K562 (cell line): ENCODE data around the gene BST1. TPM values are rescaled to one million over a fixed set of nuclear protein-coding genes. Genes with fewer than 3 reads are reported as not detected.
A peak's percentile ranks its signal among the peaks of the same experiment; 100 is the strongest.

ENCODE experiments used
- BDP1 ChIP-seq: IDR thresholded peaks from 3 replicates; pipeline ENCODE4 v1.6.1; 2011; ENCODE audit not compliant: insufficient read length, insufficient read depth
- NCOA2 ChIP-seq, 2 experiments: fragments of 450-650 bp; IDR thresholded peaks; 2 replicates each; pipeline ENCODE4 v1.6.1; 2018; ENCODE audit warnings: mild to moderate bottlenecking in 2 of 2, moderate library complexity in 1 of 2; ENCODE audit not compliant: partially characterized antibody in 2 of 2
- NR4A1 ChIP-seq, 2 experiments: fragments of 250-450 bp in 1 of 2; fragments of 450-650 bp in 1 of 2; sonication (Bioruptor Pico) in 1 of 2; IDR thresholded peaks; 2 replicates each; pipeline versions ENCODE4 v1.4.0 to v1.6.1; 2016 to 2020; ENCODE audit warnings: mild to moderate bottlenecking in 2 of 2, missing compliant biosample characterization in 1 of 2, missing genetic modification characterization in 1 of 2, moderate library complexity in 1 of 2
- RUNX1 ChIP-seq: sonication (generic); IDR thresholded peaks from 2 replicates; pipeline ENCODE4 v1.6.1; 2016; ENCODE audit warnings: antibody characterized with exemption, low read depth
- SMAD2 ChIP-seq: fragments of 150-350 bp; IDR thresholded peaks from 2 replicates; pipeline ENCODE4 v1.6.1; 2014; ENCODE audit warnings: low read depth, mild to moderate bottlenecking, low read length
- ZNF217 ChIP-seq: sonication (generic); formaldehyde crosslinking; IDR thresholded peaks from 2 replicates; pipeline ENCODE4 v1.8.0; 2022; ENCODE audit warnings: mild to moderate bottlenecking, missing genetic modification reagents
- polyA plus RNA-seq, 8 experiments: library from polyadenylated mRNA; depleted of rRNA in 4 of 8; stranded (reverse) in 5 of 8; unstranded in 3 of 8; fragments of >200 nt; fragmentation: Nextera tagmentation in 2 of 8; fragmentation: Illumina TruSeq in 1 of 8; extraction: Ambion mirVana in 2 of 8; extraction: Trizol in 1 of 8; gene quantifications; 2 replicates each; pipeline versions ENCODE4 v1.2.1 to v1.2.3, GENCODE V29; 2011 to 2014; ENCODE audit warnings: inconsistent platforms in 1 of 8, missing spikeins in 1 of 8
- total RNA-seq, 7 experiments: library from RNA; depleted of rRNA in 6 of 7; stranded (reverse); fragments of >200 nt in 6 of 7; fragmentation: Illumina TruSeq in 2 of 7; extraction: Trizol in 2 of 7; gene quantifications; 2 replicates each; pipeline versions ENCODE4 v1.2.1 to v1.2.3, GENCODE V29; 2011 to 2021; ENCODE audit warnings: low replicate concordance in 1 of 7
- TF ChIP-seq, protein P1 (sequence below): fragments of 250-450 bp; sonication (Bioruptor Pico); IDR thresholded peaks from 2 replicates; pipeline ENCODE4 v1.8.0; 2022; ENCODE audit warnings: inconsistent platforms, mild to moderate bottlenecking, moderate library complexity, borderline replicate concordance
- TF ChIP-seq, protein P2 (sequence below): fragments of 250-450 bp; sonication (Bioruptor Pico); IDR thresholded peaks from 2 replicates; pipeline ENCODE4 v1.5.0; 2021; ENCODE audit warnings: mild to moderate bottlenecking, borderline replicate concordance
- TF ChIP-seq, protein P3 (sequence below): sonication (generic); formaldehyde crosslinking; IDR thresholded peaks from 2 replicates; pipeline ENCODE4 v1.4.0; 2020; ENCODE audit warnings: mild to moderate bottlenecking, missing genetic modification reagents
- TF ChIP-seq, protein P4 (sequence below): sonication (generic); formaldehyde crosslinking; IDR thresholded peaks from 2 replicates; pipeline ENCODE4 v1.8.0; 2022; ENCODE audit warnings: mild to moderate bottlenecking, missing genetic modification reagents
- TF ChIP-seq, protein P5 (sequence below): sonication (generic); formaldehyde crosslinking; IDR thresholded peaks from 2 replicates; pipeline ENCODE4 v1.8.1; 2023; ENCODE audit warnings: mild to moderate bottlenecking, missing genetic modification reagents
- TF ChIP-seq, protein P6 (sequence below): IDR thresholded peaks from 2 replicates; pipeline ENCODE4 v1.6.1; 2016; ENCODE audit warnings: missing genetic modification characterization, missing compliant biosample characterization

The BST1 gene
- total and polyA plus RNA-seq, 9 of the 15 experiments (the other 6 are each of a cell fraction or from before 2014, with no cell fraction given) = 0.04 to 0.38 (median 0.07) TPM; not detected in 6

DNA sequence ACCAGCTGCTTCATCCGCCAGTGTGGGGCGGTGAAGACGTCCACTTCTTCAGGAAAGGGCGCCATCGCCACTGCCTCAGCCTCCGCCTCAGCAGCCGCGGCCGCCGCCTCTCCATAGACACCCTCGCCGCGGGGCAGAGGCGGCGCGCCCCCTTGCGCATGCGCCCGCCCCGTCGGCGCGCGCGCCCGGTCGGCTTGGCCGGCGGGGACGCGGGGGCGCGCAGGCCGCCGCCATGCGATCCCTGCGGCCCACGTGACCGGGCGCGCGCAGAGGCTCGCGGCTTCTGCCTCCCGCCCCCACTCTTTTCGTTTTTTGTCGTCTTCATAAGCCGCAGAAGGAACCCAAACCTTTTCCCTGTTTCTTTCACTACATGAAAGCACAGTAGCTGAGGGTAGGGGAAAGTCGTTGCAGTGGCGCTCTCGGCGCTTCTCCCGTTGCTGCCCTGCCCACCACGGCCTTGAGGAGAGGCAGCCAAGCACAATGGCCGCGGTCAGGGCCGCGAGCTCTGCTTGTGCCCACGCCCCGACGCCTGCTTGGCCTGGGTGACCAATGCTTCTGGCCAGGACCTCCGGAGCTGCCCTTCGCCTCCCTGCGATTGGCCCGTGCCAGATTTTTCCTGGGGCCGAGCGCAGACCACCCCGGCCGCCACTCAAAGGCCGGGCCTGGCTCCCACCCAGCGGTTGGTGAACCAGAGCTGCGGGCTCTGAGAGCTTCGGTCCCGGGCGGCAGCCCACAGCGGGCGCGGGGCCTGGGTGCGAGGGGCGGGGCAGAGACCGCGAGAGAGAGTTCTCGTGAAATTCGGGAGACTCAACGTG lies 47.4 kb upstream of the BST1 start, which contains the start of gene FBXL5 (continued):
- TF ChIP-seq, protein P1, sequence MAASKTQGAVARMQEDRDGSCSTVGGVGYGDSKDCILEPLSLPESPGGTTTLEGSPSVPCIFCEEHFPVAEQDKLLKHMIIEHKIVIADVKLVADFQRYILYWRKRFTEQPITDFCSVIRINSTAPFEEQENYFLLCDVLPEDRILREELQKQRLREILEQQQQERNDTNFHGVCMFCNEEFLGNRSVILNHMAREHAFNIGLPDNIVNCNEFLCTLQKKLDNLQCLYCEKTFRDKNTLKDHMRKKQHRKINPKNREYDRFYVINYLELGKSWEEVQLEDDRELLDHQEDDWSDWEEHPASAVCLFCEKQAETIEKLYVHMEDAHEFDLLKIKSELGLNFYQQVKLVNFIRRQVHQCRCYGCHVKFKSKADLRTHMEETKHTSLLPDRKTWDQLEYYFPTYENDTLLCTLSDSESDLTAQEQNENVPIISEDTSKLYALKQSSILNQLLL (CRISPR knock-in tag) = no peak
- TF ChIP-seq BDP1 (no peak), SMAD2 (no peak), ZNF217 (CRISPR knock-in tag) (no peak), NR4A1 (CRISPR knock-in tag; IDR thresholded peaks at IDR 0.05) (peak; percentile 79; the same call in 1 of the 2 replicates), NR4A1 (tag; IDR thresholded peaks at IDR 0.05) (peak; percentile 88), RUNX1 (no peak), NCOA2 (IDR thresholded peaks at IDR 0.05; ENCODE audit: partially characterized antibody in 2 of 2) (no peak)
- TF ChIP-seq, protein P2, sequence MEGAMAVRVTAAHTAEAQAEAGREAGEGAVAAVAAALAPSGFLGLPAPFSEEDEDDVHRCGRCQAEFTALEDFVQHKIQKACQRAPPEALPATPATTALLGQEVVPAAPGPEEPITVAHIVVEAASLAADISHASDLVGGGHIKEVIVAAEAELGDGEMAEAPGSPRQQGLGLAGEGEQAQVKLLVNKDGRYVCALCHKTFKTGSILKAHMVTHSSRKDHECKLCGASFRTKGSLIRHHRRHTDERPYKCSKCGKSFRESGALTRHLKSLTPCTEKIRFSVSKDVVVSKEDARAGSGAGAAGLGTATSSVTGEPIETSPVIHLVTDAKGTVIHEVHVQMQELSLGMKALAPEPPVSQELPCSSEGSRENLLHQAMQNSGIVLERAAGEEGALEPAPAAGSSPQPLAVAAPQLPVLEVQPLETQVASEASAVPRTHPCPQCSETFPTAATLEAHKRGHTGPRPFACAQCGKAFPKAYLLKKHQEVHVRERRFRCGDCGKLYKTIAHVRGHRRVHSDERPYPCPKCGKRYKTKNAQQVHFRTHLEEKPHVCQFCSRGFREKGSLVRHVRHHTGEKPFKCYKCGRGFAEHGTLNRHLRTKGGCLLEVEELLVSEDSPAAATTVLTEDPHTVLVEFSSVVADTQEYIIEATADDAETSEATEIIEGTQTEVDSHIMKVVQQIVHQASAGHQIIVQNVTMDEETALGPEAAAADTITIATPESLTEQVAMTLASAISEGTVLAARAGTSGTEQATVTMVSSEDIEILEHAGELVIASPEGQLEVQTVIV (CRISPR knock-in tag) = no peak
- TF ChIP-seq, protein P3, sequence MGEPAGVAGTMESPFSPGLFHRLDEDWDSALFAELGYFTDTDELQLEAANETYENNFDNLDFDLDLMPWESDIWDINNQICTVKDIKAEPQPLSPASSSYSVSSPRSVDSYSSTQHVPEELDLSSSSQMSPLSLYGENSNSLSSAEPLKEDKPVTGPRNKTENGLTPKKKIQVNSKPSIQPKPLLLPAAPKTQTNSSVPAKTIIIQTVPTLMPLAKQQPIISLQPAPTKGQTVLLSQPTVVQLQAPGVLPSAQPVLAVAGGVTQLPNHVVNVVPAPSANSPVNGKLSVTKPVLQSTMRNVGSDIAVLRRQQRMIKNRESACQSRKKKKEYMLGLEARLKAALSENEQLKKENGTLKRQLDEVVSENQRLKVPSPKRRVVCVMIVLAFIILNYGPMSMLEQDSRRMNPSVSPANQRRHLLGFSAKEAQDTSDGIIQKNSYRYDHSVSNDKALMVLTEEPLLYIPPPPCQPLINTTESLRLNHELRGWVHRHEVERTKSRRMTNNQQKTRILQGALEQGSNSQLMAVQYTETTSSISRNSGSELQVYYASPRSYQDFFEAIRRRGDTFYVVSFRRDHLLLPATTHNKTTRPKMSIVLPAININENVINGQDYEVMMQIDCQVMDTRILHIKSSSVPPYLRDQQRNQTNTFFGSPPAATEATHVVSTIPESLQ (CRISPR knock-in tag) = no peak
- TF ChIP-seq, protein P4, sequence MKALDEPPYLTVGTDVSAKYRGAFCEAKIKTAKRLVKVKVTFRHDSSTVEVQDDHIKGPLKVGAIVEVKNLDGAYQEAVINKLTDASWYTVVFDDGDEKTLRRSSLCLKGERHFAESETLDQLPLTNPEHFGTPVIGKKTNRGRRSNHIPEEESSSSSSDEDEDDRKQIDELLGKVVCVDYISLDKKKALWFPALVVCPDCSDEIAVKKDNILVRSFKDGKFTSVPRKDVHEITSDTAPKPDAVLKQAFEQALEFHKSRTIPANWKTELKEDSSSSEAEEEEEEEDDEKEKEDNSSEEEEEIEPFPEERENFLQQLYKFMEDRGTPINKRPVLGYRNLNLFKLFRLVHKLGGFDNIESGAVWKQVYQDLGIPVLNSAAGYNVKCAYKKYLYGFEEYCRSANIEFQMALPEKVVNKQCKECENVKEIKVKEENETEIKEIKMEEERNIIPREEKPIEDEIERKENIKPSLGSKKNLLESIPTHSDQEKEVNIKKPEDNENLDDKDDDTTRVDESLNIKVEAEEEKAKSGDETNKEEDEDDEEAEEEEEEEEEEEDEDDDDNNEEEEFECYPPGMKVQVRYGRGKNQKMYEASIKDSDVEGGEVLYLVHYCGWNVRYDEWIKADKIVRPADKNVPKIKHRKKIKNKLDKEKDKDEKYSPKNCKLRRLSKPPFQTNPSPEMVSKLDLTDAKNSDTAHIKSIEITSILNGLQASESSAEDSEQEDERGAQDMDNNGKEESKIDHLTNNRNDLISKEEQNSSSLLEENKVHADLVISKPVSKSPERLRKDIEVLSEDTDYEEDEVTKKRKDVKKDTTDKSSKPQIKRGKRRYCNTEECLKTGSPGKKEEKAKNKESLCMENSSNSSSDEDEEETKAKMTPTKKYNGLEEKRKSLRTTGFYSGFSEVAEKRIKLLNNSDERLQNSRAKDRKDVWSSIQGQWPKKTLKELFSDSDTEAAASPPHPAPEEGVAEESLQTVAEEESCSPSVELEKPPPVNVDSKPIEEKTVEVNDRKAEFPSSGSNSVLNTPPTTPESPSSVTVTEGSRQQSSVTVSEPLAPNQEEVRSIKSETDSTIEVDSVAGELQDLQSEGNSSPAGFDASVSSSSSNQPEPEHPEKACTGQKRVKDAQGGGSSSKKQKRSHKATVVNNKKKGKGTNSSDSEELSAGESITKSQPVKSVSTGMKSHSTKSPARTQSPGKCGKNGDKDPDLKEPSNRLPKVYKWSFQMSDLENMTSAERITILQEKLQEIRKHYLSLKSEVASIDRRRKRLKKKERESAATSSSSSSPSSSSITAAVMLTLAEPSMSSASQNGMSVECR (CRISPR knock-in tag) = peak; percentile 80
- TF ChIP-seq, protein P5, sequence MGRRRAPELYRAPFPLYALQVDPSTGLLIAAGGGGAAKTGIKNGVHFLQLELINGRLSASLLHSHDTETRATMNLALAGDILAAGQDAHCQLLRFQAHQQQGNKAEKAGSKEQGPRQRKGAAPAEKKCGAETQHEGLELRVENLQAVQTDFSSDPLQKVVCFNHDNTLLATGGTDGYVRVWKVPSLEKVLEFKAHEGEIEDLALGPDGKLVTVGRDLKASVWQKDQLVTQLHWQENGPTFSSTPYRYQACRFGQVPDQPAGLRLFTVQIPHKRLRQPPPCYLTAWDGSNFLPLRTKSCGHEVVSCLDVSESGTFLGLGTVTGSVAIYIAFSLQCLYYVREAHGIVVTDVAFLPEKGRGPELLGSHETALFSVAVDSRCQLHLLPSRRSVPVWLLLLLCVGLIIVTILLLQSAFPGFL (CRISPR knock-in tag) = peak; percentile 10; the same call in 1 of the 2 replicates
- TF ChIP-seq, protein P6, sequence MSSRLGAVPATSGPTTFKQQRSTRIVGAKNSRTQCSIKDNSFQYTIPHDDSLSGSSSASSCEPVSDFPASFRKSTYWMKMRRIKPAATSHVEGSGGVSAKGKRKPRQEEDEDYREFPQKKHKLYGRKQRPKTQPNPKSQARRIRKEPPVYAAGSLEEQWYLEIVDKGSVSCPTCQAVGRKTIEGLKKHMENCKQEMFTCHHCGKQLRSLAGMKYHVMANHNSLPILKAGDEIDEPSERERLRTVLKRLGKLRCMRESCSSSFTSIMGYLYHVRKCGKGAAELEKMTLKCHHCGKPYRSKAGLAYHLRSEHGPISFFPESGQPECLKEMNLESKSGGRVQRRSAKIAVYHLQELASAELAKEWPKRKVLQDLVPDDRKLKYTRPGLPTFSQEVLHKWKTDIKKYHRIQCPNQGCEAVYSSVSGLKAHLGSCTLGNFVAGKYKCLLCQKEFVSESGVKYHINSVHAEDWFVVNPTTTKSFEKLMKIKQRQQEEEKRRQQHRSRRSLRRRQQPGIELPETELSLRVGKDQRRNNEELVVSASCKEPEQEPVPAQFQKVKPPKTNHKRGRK = no peak
